NCI-H187 treated with DMSO at 0.1 percent for 48 hours (cell line): ENCODE results near the gene TH.

ENCODE experiments used
- DNase-seq: peaks from one replicate; lab custom pipeline; 2025; lab: John Stamatoyannopoulos, UW

TH gene

DNA sequence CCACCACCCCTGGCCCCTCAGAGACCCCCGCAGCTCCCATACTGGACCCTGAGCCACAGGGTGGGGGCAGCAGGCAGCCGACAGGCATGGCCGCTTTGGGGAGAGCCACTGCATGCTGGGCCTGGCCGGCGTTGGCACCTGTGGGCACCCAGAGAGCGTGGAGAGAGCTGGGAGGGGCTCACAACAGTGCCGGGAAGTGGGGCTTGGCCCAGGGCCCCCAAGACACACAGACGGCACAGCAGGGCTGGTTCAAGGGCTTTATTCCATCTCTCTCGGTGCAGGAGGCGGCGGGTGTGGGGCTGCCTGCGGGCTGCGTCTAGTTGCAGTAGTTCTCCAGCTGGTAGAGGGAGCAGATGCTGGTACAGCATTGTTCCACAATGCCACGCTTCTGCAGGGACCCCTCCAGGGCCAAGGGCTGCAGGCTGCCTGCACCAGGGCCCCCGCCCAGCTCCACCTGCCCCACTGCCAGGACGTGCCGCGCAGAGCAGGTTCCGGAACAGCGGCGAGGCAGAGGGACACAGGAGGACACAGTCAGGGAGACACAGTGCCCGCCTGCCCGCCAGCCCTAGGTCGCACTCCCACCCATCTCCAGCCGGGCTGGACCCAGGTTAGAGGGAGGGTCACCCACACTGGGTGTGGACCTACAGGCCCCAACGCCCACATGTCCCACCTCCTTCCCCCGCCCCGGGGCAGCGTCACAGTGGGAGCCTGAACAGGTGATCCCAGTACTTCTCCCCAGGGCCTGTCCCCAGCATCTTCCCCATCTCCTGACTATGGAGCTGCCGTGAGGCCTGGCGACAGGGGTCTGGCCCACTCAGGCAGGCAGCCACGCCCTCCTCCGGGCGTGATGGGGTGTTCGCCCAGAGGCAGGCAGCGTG is 11.8 kb downstream of the TH start:
- DNase-seq: no peak

DNA sequence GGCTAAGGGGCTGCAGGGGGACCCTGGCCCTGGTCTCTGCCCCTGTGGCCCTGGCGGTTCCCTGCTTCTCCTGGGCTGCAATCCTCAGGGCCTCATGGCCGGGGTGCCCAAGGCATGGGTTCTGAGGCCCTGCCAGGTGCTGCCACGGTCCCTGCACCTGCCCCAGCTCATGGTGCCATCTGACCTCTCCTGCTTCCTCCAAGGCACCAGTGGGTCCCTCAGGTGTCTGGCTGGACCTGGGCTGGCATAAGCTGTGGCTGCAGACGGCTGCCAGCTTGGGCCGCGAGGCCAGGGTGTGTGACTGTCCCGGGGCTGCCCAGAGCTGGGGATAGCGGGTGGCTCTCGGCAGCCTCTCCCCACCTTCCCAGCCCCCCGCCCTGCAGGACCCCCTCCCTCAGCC is 12.6 kb downstream of the TH start:
- DNase-seq: no peak

DNA sequence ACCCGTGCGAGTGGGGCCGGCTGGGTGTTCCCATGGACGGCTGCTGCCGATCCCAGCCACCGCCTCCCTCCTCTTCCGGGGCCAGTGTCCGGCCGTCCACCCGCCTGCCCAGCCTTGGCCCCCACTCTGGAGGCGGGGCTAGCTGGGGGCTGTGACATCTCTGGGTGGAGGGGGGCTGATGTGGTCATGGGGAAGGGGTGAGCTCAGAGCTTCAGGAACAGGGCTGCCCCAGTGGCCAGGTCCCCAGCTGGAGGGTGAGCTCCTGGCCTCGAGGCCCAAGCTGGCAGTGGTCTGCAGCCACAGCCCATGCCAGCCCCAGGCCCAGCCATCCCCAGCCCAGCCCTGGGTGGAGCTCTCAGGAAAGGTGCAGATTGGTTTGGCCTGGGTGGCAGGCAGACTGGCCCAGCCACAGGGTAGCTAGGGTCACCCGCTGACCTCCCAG is 13.3 kb downstream of the TH start:
- DNase-seq: no peak

DNA sequence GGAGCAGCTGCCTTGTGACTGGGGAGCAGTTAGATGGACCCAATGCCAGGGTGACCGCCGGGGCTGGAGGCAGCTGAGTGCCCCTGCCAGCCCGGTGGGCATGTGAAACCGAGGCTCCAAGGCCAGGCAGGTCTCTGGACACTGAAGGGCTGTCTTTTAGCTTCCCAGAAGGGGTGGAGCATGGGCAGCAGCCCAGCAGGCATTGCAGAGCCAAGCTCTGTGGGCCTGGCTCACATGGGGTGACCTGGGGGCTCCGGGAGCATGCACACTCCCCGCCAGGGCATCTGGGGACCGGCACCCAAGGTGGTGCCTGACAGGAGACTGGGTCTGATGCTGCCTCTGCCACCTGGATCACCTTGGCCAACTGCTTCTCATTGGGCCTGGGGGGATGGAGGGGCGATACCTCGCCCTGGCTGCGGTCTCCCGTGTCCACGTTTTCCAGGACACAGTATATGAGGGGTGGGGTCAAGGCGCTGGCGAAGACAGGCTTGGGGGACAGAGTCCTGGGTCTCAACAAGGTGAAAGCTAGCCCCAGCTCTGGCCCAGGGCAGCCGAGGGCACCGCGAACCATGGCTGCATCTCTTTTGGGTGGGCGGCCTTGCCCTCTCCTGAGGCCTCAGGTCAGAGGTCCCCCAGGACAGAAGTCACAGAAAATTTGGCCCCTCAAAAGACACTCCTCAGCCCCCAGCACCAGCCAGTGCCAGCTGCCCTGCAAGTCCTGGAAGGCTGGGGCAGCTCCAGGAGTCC is 14.1 kb downstream of the TH start:
- DNase-seq: no peak

DNA sequence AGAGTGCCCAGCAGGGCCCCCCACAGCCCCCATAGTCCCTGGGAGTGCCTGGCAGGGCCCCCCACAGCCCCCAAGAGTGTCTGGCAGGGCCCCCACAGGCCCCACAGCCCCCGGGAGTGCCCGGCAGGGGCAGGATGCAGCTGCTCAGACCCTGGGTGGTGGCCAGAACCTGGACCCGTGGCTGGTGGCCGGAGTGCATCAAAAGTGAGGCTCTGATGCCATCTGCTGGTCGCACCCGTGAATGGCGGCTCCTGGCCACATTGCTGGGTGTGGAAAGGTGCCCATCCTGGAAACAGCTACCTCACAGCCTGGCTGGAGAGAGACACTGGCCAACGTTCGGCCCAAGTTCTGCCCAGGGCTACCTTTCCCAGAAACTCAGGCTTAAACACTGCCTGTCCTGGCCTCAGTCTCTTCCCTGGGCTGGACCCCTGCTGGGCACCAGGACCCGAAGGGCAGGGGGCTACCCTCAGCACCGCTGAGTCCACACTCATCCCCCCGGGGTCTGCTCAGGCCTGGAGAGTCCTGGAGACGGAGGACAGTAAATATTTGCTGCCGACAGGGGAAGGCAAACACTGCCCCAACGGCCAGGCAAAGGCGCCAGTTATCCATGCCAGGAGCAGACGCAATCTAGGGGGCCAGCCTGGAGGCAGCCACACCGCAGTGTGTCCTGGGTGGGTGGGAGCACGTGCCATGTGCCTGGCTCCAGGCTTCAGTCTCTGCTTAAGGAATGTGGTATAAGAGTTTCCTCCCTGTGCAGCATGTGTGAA is 15.0 kb downstream of the TH start:
- no peak for DNase-seq

DNA sequence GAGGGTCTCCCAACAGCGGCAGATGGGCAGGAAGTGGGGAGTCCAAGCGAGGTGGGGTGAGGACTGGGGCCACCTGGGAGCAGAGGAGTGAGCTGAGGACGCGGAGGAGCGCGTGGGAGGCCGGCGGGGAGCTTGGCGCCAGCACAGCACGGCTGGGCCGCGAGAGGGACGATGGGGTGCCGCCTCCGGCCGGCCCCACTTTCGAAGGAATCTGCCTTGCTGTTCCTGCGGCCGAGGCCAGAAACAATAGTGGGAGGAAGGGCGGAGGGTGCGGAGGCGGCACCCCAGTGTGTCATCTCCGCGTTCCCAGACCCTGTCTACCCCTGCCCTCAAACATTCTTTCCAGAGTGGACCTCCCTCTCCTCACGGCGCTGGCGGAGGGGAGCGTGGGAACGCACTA is 16.1 kb downstream of the TH start:
- DNase-seq: no peak

DNA sequence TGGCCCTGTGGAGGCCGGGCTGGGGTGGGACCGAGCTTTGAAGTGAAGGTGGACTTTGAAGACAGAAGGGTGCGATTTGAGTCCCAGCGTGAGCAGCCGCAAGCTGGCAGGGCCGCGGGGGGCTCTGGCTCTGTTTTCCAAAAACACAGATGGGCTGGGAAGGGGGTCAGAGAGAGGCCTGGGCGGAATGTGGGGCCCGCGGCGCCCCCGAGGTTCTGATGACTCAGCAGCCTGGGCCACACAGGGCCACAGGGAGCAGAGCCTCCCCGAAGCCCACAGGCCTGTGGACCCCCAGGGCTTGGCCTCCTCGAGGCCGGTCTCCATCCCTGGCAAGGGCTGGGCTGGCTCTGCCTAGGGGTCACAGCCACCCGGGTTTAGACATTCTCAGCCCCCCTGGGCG is 16.7 kb downstream of the TH start:
- DNase-seq: no peak

DNA sequence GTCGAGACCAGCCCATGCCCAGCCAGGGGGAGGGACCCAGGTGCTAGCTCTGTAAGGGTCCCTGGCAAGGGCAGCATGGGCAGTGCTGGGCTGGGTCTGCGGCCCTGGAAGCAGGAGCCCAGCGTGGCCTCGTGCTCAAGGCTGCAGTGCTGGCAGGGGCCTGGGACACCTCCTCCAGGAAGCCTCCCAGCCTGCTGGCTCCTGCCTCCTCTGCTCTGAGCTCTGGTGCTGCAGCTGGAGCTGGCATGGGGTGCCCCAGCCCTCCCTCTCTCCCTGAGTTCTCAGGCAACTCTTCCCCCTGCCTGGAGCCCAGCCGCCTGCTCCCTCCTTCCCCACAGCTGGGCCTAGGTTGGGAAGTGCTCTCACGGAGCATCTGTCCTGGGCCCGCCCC is 17.4 kb downstream of the TH start:
- no peak for DNase-seq

DNA sequence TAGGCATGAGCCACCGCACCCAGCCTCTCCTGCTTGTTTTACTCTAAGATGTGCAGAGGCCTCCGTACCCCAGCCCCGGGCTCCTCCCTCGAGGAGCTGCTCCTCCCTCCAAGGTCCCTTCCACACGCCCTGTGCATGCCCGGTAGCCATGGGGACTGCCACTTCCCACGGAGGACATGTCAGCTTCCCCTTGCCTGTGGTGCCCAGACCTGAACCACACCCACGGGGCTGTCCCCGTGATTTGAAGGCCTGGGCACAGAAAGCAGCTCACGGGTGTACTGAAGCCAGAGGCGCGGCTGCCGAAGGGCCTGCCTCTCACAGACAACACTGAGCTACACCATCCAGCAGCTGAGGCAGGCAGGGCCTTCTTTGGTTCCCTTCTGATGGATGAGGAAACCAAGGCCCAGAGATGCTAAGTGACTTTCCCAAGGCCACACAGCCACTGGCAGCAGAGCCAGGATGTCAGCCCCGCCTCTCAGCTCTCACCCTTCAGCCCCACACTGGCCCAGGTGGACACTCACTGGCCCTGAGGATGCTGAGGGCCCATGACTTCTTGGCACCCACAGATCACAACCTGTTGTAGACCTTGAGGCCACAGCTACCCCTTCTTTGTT is 17.9 kb downstream of the TH start:
- DNase-seq: no peak

DNA sequence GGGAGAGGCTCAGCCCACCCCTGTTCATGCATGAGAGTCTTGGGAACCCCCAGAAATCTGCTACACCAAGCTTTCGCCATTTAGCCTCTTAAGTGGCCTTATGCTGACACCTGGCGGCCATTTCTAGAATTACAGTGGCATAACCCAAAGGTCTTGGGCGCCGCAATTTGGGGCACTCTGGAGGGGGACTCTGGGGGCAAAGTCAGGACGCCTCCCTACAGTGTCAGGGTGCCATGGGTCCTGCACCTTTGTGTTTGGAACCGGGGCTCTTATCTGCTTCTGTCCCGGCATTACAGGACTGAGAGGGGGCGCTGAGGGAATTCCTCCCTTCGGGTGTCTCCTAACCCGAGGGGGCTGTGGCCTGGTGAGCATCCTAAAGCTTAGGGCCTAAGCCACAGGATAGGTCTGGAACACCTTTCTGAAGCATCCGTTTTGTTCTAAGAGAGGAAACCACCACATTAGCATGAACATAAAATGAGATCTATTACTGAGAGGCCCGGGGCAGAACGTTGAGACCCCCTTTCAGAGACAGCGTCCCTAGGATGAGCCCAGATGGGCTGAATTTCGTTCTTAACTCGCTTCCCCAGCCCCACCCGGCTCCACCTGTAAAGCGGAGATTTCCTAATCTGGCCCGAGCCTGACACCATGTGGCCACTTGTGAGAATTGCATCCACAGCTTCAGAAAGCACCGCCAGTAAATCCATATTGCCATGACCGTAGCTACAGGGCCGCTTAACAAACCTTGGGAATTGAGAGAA is 19.9 kb downstream of the TH start:
- DNase-seq: no peak

DNA sequence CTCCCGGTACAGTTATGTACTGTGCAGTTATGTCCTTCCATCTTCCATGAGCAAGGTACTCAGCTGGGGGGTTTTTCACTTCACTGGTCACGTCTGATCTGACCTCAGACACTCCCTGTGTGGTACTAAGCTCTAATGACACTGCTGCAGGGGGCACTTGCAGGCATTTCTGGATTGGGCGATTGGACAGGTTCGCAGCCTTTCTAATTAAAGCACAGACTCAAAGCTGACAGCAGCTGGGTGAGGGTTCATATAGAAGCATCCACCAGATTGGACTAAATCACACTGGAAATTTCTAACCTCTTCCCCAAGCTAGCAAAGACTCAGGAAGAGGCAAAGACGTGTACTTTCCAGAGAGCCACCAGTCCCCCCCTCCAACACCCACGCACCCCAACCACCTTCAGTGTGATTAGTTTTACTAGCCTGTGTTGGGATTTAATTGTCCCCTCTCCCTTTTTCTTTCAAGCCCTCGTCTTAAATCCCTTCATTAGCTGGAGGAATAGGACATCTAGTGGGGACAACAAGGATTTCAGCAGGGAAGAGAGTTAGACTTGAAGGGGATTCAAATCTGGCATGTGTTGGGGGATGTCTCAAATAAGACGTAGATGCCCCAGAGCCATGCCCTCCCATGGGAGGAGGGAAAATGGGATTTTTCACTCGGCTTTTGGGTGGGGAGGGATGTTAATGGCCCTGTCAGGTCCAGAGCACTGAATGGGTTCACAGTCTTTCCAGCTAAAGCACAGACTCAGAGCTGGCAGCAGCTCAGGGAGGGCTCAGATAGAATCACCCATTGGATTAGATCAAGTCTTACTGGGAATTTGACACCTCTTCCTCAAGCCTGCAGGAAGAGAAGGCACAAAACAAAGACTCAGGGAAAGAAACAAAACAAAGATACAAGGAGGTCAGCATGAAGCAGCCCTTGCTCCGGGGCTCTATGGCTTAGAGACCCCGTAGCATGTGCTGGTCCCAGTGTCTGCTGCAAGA is 21.5 kb downstream of the TH start:
- DNase-seq: no peak

DNA sequence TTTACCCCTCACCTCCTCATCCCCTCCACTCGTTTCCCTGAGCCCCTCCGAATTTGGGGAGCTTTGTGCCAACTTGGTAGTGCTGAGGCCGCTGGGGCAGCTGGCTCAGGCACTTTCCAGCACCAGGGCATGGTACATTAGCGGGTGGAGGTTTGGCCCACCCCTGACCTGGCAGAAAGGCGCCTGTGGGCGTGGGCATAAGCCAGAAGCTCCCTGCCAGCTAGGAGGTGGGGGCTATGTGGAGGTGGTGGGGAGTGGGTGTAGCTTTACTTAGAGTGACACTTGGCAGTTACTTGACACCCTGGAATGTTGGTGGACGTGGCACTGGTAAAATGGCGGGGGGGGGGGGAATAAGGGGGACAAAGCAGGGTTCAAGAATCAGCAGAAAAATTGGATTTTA is 22.2 kb downstream of the TH start:
- no peak for DNase-seq

DNA sequence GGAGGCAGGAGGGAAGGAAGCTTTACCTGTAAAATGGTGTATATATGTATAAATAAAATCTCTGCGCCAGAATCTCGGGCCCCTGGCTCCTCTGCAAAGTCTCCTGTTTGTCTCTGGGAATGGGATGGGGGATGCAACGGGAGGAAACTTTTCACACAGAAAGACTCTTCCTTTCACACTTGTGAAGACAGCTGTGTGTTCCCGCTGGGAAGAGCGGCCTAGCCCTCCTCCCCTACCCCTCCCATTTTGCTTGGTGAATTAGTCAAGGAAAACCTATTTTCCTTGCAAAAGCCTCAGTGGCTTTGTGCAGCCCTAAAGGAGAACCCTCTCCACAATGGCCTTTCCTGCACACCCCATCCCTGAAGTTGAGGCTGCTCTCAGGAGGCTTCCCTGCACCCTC is 23.0 kb downstream of the TH start:
- no peak for DNase-seq

DNA sequence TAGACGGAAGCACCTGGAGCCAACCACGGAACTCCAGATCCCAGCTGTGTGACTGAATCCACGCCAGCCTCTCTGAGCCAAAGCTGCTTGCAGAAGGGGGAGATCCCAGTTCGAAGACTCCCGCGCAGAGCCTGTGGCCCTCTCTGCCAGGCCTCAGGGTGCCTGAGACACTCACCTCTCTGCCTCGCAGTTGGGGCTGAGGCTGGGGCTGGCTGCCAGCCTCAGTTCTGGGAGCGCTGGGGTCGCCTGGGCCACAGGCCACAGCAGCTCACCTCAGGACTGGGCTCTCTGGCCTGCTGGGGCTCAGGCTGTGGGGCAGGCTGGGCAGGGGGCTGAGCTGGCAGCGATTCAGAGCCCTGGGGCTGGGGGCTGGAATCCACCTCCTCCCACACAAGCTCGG is 24.2 kb downstream of the TH start:
- no peak for DNase-seq

DNA sequence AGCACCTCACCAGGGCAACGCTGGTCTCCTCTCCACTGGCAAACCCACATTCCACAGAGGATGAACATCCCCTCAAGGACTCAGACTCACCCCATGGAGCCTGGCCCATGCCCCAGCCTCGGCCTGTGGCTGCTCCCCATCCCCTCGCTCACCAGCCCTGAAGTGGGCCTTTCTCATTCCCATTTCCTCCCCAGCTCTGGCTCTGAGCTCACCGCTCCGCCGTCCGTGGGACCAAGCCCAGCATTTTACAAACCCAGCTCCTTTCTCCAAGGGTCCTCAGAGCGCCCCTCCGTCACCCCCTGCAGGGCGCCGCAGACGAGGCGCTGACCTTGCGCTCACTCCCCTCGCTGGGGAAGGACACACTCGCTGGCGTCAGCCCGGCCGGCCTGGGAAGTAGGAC is 25.6 kb downstream of the TH start:
- no peak for DNase-seq

DNA sequence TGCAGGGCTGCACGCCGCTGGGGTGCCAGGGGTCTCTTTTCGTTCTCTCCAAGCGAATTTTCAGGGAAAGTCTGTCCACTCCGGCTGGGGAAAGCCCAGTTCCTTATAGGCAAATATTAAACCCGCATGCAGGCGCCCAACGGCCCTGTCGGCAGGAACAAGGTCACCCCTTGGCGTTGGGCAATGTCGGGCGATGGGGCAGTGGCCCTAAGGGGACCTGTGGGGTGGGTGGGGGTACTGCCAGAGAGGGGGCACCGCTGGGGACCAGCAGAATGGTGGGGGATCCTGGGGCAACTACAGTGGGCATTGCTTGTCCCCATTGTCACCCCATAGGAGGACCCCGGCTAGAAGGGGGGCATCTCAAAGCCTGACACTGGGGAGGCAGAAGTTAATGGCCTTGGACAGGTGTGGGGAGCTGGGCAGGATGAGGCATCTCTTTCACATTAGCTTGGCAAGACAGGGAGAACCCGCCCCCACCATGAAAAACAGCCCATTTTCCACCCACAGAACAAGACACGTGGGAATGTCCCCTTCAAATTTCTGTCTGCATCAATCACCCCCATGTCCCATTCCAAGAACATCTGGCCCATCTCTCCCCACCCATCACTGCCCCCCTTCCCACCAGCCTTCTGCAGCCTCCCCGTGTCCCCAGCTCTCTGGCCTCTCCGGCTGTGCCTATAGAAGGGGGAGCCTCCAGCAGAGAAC is 26.9 kb downstream of the TH start:
- DNase-seq: no peak

DNA sequence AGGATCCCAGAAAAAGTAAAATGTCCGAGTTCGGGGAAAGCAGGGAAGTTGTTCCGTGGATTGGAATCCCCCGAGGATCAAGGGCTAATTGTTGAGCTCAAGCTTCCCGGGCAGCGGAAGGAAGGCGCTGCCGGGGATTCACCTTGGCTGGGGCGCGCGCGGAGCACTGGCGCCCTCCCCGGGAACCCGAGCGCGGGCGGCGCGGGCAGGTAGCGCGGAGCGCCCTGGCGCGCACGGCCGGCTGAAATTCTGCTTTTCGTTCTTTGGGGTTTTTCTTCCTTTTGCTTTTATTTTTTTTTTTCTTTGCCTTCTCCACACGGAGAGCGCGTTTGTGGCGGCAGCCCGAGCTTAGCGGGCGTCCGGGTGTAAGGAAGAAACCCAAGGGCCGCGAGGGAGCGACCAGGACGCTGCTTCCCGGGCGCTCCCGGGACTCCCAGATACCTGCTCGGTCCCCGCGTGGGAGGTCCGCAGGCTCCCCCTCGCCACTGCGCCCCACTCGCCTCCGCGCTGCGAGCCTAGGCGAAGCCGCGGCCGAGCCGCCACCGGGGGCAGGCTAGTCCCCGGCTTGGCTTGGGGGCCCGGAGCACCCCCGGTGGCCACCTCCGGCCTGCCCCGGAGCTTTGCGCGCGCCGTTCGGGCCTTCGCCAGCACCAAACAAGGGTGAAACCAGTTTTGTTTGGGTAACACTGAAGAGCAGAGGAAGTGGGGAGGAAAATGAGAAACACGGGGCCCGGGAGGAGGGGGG is 27.6 kb downstream of the TH start:
- no peak for DNase-seq

DNA sequence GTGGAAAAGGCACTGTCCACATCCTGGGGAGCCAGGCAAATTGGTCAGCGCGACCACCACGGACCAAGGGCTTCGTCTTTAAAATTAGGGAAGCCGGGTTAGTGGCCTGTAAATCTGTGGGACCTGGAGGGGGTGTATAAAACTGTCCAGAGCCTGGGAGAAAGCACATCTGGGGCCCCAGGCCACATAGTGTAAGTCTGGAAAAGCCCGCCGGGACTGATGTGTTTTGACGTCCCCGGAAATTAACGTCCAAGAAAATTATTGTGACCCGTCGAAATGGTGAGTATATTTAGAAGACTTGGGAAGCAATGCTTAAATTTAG is 28.2 kb downstream of the TH start:
- DNase-seq: no peak

DNA sequence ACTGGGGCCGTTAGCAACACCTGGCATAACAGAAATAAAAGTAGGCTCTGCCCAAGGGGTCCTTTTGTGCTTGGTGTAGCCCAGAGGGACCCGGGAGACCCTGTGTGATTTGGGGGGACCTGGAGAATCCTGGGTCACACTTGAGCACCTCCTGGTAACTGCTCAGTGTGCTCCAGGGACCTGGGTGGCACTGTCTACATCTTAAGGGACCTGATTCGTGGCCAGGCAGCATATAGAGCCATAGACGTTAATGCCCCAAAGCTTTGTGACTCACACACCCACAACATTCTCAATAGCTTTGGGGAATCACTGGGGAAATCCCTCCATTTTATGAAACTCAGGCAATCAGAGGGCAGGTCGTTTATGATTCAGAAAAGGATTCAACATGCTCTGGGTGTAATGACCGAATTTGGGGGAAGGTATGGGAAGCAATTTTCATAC is 28.8 kb downstream of the TH start:
- no peak for DNase-seq
